Fibroblast of skin of left quadriceps (primary cell): Measurements from ENCODE around the gene AADAC.
"Not testable (repeated sequence)": the region's sequence is repeated elsewhere in the genome, so short reads cannot be mapped to it uniquely, and the experiment has no call there.

Experiments used
- DNase-seq, 2 experiments: peaks; one replicate each; pipeline ENCODE4 v3.0.0-alpha.2; 2013; ENCODE audit warnings: low read depth in 2 of 2

The AADAC gene

GRCh38 chr3:151796105-151796680 is 17.7 kb upstream of the AADAC start:
- no peak for DNase-seq

GRCh38 chr3:151798466-151798865 is 15.4 kb upstream of the AADAC start:
- peak; percentile 20 to 27 for DNase-seq

- no peak for DNase-seq
Observed at GRCh38 chr3:151800431-151800830, 13.5 kb upstream of the AADAC start.

- DNase-seq = no peak
Observed at GRCh38 chr3:151804267-151804666, 9.6 kb upstream of the AADAC start.

- no peak for DNase-seq
Observed at GRCh38 chr3:151806838-151807237, 7.1 kb upstream of the AADAC start.

- DNase-seq = not testable (repeated sequence)
Observed at GRCh38 chr3:151808926-151809325, 5.0 kb upstream of the AADAC start.

GRCh38 chr3:151811474-151811873 is 2.4 kb upstream of the AADAC start:
- no peak for DNase-seq

- no peak for DNase-seq
Observed at GRCh38 chr3:151814588-151814987, 672 bp downstream of the AADAC start.

- peak; percentile 20 to 23 for DNase-seq
Observed at GRCh38 chr3:151816091-151816604, 2.2 kb downstream of the AADAC start.

GRCh38 chr3:151817473-151817872 is 3.6 kb downstream of the AADAC start:
- DNase-seq = no peak

- no peak for DNase-seq
Observed at GRCh38 chr3:151818361-151818760, 4.4 kb downstream of the AADAC start.

- DNase-seq = no peak
Observed at GRCh38 chr3:151819910-151820309, 6.0 kb downstream of the AADAC start.

- DNase-seq = peak in 1 of 2 experiments; percentile 11
Observed at GRCh38 chr3:151827816-151828215, 13.9 kb downstream of the AADAC start.

GRCh38 chr3:151835751-151836525 is 22.0 kb downstream of the AADAC start:
- peak; percentile 15 to 21 for DNase-seq

- peak; percentile 74 to 77 for DNase-seq
Observed at GRCh38 chr3:151837057-151837456, 23.1 kb downstream of the AADAC start.

- peak; percentile 68 to 73 for DNase-seq
Observed at GRCh38 chr3:151838574-151839312, 24.8 kb downstream of the AADAC start.

- no peak for DNase-seq
Observed at GRCh38 chr3:151839313-151839631, 25.4 kb downstream of the AADAC start.

GRCh38 chr3:151841801-151842200 is 27.9 kb downstream of the AADAC start:
- no peak for DNase-seq

- DNase-seq = no peak
Observed at GRCh38 chr3:151843275-151843674, 29.4 kb downstream of the AADAC start.

GRCh38 chr3:151845306-151845905 is 31.5 kb downstream of the AADAC start:
- DNase-seq = no peak

- not testable (repeated sequence) for DNase-seq
Observed at GRCh38 chr3:151850065-151850464, 36.1 kb downstream of the AADAC start.
